DOHH2 (cell line): ENCODE measurements around the gene P2RX7.

ENCODE experiments used
- H3F3A ChIP-seq: fragments of 200-600 bp; sonication (generic), shearing (Covaris generic); 2 replicates; pipeline ENCODE4 v1.6.0; 2016; ENCODE audit warnings: antibody characterized with exemption, mild to moderate bottlenecking; ENCODE audit not compliant: control insufficient read depth, insufficient read depth
- H3K27ac ChIP-seq: fragments of 200-600 bp; sonication (generic); 2 replicates; pipeline ENCODE4 v1.5.1; 2014; ENCODE audit warnings: low read depth, mild to moderate bottlenecking, low read length, moderate library complexity
- H3K27me3 ChIP-seq: fragments of 200-600 bp; sonication (generic); 2 replicates; pipeline ENCODE4 v1.6.1; 2014; ENCODE audit warnings: mild to moderate bottlenecking, low read length, mixed read lengths; ENCODE audit not compliant: control insufficient read depth
- H3K36me3 ChIP-seq: fragments of 200-600 bp; sonication (generic); 2 replicates; pipeline ENCODE4 v1.6.1; 2014; ENCODE audit warnings: mild to moderate bottlenecking, low read length, moderate library complexity, mixed read lengths; ENCODE audit not compliant: control insufficient read depth
- H3K4me1 ChIP-seq: fragments of 200-600 bp; sonication (generic); 2 replicates; pipeline ENCODE4 v1.6.1; 2014; ENCODE audit warnings: mild to moderate bottlenecking, low read length, mixed read lengths; ENCODE audit not compliant: control insufficient read depth
- H3K4me2 ChIP-seq: fragments of 200-600 bp; sonication (generic); 2 replicates; pipeline ENCODE4 v1.6.0; 2014; ENCODE audit warnings: mild to moderate bottlenecking, low read length, moderate library complexity
- H3K4me3 ChIP-seq: fragments of 200-600 bp; sonication (generic); 2 replicates; pipeline ENCODE4 v1.5.1; 2014; ENCODE audit warnings: mild to moderate bottlenecking, low read length, mixed read lengths
- H3K79me2 ChIP-seq: fragments of 200-600 bp; sonication (generic); 2 replicates; pipeline ENCODE4 v1.6.1; 2014; ENCODE audit warnings: mild to moderate bottlenecking, low read length, mixed read lengths; ENCODE audit not compliant: control insufficient read depth
- H3K9me2 ChIP-seq: fragments of 200-600 bp; sonication (generic); replicated peaks from 2 replicates; pipeline ENCODE4 v1.6.1; 2014; ENCODE audit warnings: mild to moderate bottlenecking, low read length, mixed read lengths; ENCODE audit not compliant: control insufficient read depth
- H3K9me3 ChIP-seq: fragments of 200-600 bp; sonication (generic); 2 replicates; pipeline ENCODE4 v1.6.1; 2014; ENCODE audit warnings: antibody characterized with exemption, low read length, mixed read lengths; ENCODE audit not compliant: control insufficient read depth, insufficient read depth
- H4K20me1 ChIP-seq: fragments of 200-600 bp; sonication (generic); 2 replicates; pipeline ENCODE4 v1.6.0; 2014; ENCODE audit warnings: low read depth, mild to moderate bottlenecking, antibody characterized with exemption, low read length, moderate library complexity; ENCODE audit not compliant: control insufficient read depth, insufficient read depth
- EZH2phosphoT487 ChIP-seq: fragments of 200-600 bp; sonication (generic); IDR thresholded peaks from 2 replicates; pipeline ENCODE4 v1.6.1; 2017; ENCODE audit warnings: borderline replicate concordance, mild to moderate bottlenecking, antibody characterized with exemption, low read length, moderate library complexity, mixed read lengths
- TF ChIP-seq, protein P1 (sequence below): fragments of 200-600 bp; sonication (generic); IDR thresholded peaks from one replicate; pipeline ENCODE4 v1.5.1; 2014; ENCODE audit warnings: antibody characterized with exemption, mild to moderate bottlenecking, low read depth, low read length; ENCODE audit not compliant: poor library complexity, severe bottlenecking

The P2RX7 gene

DNA sequence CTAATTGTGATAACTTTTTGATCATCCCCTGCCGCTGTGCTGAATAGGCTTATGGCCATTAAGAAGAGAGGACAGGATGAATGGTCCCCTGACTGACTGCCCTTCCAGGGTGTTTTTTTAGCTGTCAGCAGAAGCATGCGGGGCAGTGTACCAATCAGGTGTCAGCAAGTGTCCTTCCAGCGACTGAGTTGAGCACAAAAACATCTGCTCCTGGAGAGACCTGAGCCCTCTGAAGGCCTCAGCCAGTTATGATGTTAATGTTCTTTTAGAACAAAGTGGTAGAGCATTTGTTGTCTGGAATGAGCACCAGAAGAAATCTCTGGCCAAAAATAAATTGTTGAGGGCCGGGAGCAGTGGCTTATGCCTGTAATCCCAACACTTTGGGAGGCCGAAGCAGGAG, 37.5 kb downstream of the P2RX7 start:
- Histone ChIP-seq H3K4me2 (no peak overlapping the region), H3K9me3 (no peaks in the 10 kb centered on the region), H3K36me3 (no peaks in the 10 kb centered on the region), H3K27ac (no peak overlapping the region), H3K79me2 (no peaks in the 10 kb centered on the region), H3K27me3 (no peaks in the 10 kb centered on the region), H3K4me3 (no peak overlapping the region), H3K4me1 (peaks cover 9% of the 10 kb centered on the region), H3F3A (no peaks in the 10 kb centered on the region), H3K9me2 (no peaks in the 10 kb centered on the region), H4K20me1 (no peaks in the 10 kb centered on the region)
- TF ChIP-seq EZH2phosphoT487 = no peak
- TF ChIP-seq, protein P1, sequence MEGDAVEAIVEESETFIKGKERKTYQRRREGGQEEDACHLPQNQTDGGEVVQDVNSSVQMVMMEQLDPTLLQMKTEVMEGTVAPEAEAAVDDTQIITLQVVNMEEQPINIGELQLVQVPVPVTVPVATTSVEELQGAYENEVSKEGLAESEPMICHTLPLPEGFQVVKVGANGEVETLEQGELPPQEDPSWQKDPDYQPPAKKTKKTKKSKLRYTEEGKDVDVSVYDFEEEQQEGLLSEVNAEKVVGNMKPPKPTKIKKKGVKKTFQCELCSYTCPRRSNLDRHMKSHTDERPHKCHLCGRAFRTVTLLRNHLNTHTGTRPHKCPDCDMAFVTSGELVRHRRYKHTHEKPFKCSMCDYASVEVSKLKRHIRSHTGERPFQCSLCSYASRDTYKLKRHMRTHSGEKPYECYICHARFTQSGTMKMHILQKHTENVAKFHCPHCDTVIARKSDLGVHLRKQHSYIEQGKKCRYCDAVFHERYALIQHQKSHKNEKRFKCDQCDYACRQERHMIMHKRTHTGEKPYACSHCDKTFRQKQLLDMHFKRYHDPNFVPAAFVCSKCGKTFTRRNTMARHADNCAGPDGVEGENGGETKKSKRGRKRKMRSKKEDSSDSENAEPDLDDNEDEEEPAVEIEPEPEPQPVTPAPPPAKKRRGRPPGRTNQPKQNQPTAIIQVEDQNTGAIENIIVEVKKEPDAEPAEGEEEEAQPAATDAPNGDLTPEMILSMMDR = no peak

DNA sequence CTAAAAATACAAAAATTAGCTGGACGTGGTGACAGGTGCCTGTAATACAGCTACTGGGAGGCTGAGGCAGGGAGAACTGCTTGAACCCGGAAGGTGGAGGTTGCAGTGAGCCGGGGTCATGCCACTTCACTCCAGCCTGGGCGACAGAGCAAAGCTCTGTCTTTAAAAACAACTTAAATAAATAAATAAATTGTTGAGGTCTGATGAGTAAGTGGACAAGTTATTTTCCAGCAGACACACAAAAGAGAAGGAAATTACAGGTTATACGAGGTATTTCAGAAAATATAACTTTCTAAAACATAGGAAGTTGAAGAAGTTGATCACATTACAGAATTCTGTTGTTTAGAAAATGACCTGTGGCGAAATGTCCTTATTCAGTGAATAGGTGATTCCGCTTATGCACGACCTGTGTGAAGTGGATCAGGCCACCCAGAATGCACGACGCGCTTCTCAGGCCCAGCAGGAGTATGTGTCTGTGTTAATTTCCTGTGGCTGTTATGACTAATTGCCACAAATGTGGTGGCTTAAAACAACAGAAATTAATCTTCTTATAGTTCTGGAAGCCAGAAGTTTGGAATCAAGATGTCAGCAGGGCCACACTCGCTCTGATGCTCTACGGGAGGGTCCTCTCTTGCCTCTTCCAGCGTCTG, 38.1 kb downstream of the P2RX7 start:
- Histone ChIP-seq H3F3A (no peaks in the 10 kb centered on the region), H3K27ac (no peak overlapping the region), H3K9me2 (no peaks in the 10 kb centered on the region), H3K4me1 (peaks cover 15% of the 10 kb centered on the region), H3K4me2 (no peak overlapping the region), H3K27me3 (no peaks in the 10 kb centered on the region), H3K79me2 (no peaks in the 10 kb centered on the region), H3K36me3 (no peaks in the 10 kb centered on the region), H3K9me3 (no peaks in the 10 kb centered on the region), H4K20me1 (no peaks in the 10 kb centered on the region), H3K4me3 (no peak overlapping the region)
- TF ChIP-seq, protein P1 = no peak
- no peak for TF ChIP-seq EZH2phosphoT487

DNA sequence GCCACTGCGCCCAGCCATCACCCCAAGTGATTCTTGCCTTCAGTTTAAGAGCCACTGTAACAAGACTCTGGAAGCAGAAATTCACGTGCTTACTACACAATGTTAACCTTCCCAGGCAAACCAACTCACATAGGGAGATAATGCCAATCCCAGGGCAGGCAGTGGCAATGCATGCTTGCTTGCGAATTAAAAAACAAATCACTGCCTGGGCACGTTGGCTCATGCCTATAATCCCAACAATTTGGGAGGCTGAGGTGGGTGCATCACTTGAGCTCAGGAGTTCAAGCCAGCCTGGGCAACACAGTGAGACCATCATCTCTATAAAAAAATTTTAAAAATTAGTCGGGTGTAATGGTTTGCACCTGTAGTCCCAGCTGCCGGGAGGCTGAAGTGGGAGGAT, 39.5 kb downstream of the P2RX7 start:
- H3K4me1 ChIP-seq = peaks cover 29% of the 10 kb centered on the region
- H3K27me3 ChIP-seq = no peaks in the 10 kb centered on the region
- H3K79me2 ChIP-seq = no peaks in the 10 kb centered on the region
- H3K4me2 ChIP-seq = no peak overlapping the region
- H3K27ac ChIP-seq = no peak overlapping the region
- TF ChIP-seq, protein P1 = no peak
- no peak for TF ChIP-seq EZH2phosphoT487
- no peaks in the 10 kb centered on the region for H4K20me1 ChIP-seq
- no peaks in the 10 kb centered on the region for H3K9me3 ChIP-seq
- H3K4me3 ChIP-seq = no peak overlapping the region
- H3K9me2 ChIP-seq = no peaks in the 10 kb centered on the region
- H3F3A ChIP-seq = no peaks in the 10 kb centered on the region
- H3K36me3 ChIP-seq = no peaks in the 10 kb centered on the region
